Heart right ventricle (tissue), 16 donors: Measurements from ENCODE around the gene NPAS3. TPM values are rescaled to one million over a fixed set of nuclear protein-coding genes. Genes with fewer than 3 reads are reported as not detected.

Experiments
- ATAC-seq, 8 donors: fragments of 200-7000 bp; cut with Tn5 transposase; one replicate each; pipeline ENCODE4 v1.9.1; 2020; ENCODE audit warnings: mild to moderate bottlenecking in 8 of 8, moderate library complexity in 8 of 8, moderate number of reproducible peaks in 1 of 8
- DNase-seq, 2 donors: peaks; one replicate each; pipeline ENCODE4 v3.0.0-alpha.2; 2020
- H3K27ac ChIP-seq, 10 donors: fragments of 200-600 bp; sonication (generic) in 2 of 10; one replicate each; pipeline versions ENCODE4 v1.5.0 to v1.8.0; 2020 to 2022; ENCODE audit warnings: mild to moderate bottlenecking in 3 of 10
- H3K27me3 ChIP-seq, 7 donors: fragments of 200-600 bp; one replicate each; pipeline ENCODE4 v1.8.0; 2021 to 2022; ENCODE audit warnings: mild to moderate bottlenecking in 2 of 7
- H3K36me3 ChIP-seq, 9 donors: fragments of 200-600 bp; sonication (generic) in 1 of 9; one replicate each; pipeline versions ENCODE4 v1.5.0 to v1.8.0; 2020 to 2022; ENCODE audit warnings: mild to moderate bottlenecking in 2 of 9
- H3K4me1 ChIP-seq, 9 donors: fragments of 200-600 bp; sonication (generic) in 1 of 9; one replicate each; pipeline versions ENCODE4 v1.5.0 to v1.8.0; 2020 to 2022; ENCODE audit warnings: mild to moderate bottlenecking in 4 of 9
- H3K4me3 ChIP-seq, 10 donors: fragments of 200-600 bp; sonication (generic) in 2 of 10; one replicate each; pipeline versions ENCODE4 v1.5.0 to v1.8.0; 2020 to 2022; ENCODE audit warnings: mild to moderate bottlenecking in 7 of 10, moderate library complexity in 2 of 10
- H3K9me3 ChIP-seq, 11 donors: fragments of 200-600 bp in 10 of 11; sonication (generic) in 2 of 11; one replicate each; pipeline versions ENCODE4 v1.5.0 to v1.8.0; 2013 to 2022; ENCODE audit warnings: mild to moderate bottlenecking in 2 of 11, control low read depth in 1 of 11, moderate library complexity in 1 of 11
- WGBS, 2 donors: extraction: QIAGEN DNeasy Blood & Tissue Kit; methylation state at CpG; one replicate each; pipeline ENCODE4 v1.1.7; 2013; ENCODE audit warnings: inconsistent platforms in 1 of 2; 5-methylcytosine and 5-hydroxymethylcytosine counted together
- intact Hi-C, 10 donors: fragments of 100-400 bp; cut with DNase I; formaldehyde crosslinking; loops; one replicate each; pipeline versions ENCODE4 v1.11.1 to v1.14.2; 2022
- polyA plus RNA-seq, 2 donors: library from polyadenylated mRNA; stranded (reverse); fragments of 200-250 nt; gene quantifications; one replicate each; pipeline ENCODE4 v1.2.3, GENCODE V29; 2013
- total RNA-seq, 10 donors: library from RNA; stranded (reverse); fragmentation: NEBNext Ultra II Directional in 3 of 10; extraction: Animal tissue kit (Norgen Biotek cat#: 25700) in 3 of 10; gene quantifications; one replicate each; pipeline versions ENCODE4 v1.2.1 to v1.2.4, GENCODE V29; 2021 to 2023
- TF ChIP-seq, protein P1 (sequence below), 9 donors: fragments of 200-600 bp; sonication (generic) in 2 of 9; IDR thresholded peaks; one replicate each; pipeline versions ENCODE4 v1.5.0 to v1.8.0; 2021 to 2022; ENCODE audit warnings: antibody characterized with exemption in 9 of 9, mild to moderate bottlenecking in 5 of 9, moderate library complexity in 1 of 9
- donor health status: Arrhythmogenic right ventricular cardiomyopathy.
- donor health status: ischemic (EF 13 %, LVEDD 7.1; RV severe dilation, severe dysfunction).
- donor health status: healthy with polysubstance abuse.
- donor health status: DM: no; HTN: yes; CAD: no.
- donor health status: DM: no; HTN: no; CAD: no.
- donor health status: ischemic (EF 25% LVEDD 6.9; RV normal size, moderate dysfunction).
- donor health status: ischemic (EF 25% LVEDD 5.7; RV mildly dilated, moderate dysfunction).
- donor health status: healthy.
- donor health status: DM: yes; HTN: yes; CAD: no.
- donor health status: Ischemic cardiomyopathy.
- donor health status: ischemic (EF 35%, LVEDD 5.7; RV mildly dilated, moderate dysfunction).
- donor health status: nonischemic (EF 11% LVEDD 7.7; RV severe dilation, severe dysfunction).
- donor health status: DM: yes; HTN: yes; CAD: no.
- donor health status: PGD.
- donor health status: ischemic (EF 29% LVEDD 5.4; RV normal size, mild dysfunction).
- donor health status: nonischemic (EF 23%, LVEDD 6.1; RV moderate dilation, normal function).

The NPAS3 gene
- total and polyA plus RNA-seq, 12 donors, result 0.12 to 2.8 (median 0.99) TPM

DNA sequence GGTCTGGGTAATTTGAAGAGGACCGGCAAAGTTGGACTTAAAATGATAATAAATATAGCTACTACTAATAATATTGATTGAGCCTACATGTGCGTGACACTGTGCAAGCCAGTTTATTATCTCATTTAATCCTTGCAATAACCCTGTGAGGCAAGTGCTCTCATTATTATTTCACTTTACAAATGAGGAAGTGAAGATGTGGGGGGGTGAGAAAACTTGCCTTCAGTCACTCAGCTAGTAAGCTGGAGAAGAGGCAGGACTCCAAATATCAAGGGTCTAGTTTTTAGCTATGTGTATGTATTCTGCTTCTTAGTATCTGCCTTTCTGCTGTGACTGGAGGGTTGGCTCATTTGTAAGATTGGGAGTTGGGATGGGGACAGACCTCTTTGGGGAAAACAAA, 39.2 kb downstream of the NPAS3 start:
- H3K4me3 ChIP-seq, result no peak overlapping the region
- H3K36me3 ChIP-seq, result no peaks in the 10 kb centered on the region
- DNase-seq, result no peak
- H3K27ac ChIP-seq, result no peak overlapping the region
- no peaks in the 10 kb centered on the region for H3K9me3 ChIP-seq
- no peak for ATAC-seq
- 71% methylated on average over 2 of the region's 2 CpGs for WGBS, 2 donors
- TF ChIP-seq, protein P1, sequence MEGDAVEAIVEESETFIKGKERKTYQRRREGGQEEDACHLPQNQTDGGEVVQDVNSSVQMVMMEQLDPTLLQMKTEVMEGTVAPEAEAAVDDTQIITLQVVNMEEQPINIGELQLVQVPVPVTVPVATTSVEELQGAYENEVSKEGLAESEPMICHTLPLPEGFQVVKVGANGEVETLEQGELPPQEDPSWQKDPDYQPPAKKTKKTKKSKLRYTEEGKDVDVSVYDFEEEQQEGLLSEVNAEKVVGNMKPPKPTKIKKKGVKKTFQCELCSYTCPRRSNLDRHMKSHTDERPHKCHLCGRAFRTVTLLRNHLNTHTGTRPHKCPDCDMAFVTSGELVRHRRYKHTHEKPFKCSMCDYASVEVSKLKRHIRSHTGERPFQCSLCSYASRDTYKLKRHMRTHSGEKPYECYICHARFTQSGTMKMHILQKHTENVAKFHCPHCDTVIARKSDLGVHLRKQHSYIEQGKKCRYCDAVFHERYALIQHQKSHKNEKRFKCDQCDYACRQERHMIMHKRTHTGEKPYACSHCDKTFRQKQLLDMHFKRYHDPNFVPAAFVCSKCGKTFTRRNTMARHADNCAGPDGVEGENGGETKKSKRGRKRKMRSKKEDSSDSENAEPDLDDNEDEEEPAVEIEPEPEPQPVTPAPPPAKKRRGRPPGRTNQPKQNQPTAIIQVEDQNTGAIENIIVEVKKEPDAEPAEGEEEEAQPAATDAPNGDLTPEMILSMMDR (IDR thresholded peaks at IDR 0.05), result no peak
- no peaks in the 10 kb centered on the region for H3K27me3 ChIP-seq
- intact Hi-C loops, result no loop called here
- H3K4me1 ChIP-seq, result no peaks in the 10 kb centered on the region

DNA sequence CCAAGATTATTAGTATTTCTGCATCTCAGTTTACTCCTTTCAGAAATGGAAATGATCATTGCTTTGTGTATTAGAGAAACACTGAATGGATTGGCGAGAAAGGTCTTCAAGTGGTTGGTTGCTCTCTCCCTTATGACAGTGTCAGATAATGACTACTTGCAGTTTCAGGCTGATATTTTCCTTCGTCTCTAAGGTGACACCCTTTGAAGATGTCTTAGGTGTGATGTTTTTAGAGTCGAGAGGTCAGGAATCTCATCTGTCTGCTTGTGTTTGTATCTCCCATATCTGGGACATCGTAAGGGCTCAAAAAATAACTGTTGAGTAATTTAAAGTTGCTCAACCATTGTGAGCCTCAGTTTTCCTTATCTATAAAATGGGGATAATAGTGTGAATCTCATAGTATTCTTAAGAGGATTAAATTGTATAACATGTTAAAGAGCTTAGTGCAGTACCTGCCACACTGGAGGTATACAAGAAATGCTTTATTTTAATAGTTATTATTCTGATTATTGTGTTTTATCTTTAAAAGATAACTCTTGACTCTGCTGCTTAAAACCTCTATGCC, 40.1 kb downstream of the NPAS3 start:
- TF ChIP-seq, protein P1 (IDR thresholded peaks at IDR 0.05), result no peak
- DNase-seq (no peak), ATAC-seq (no peak)
- Histone ChIP-seq H3K27ac (no peak overlapping the region), H3K36me3 (no peaks in the 10 kb centered on the region), H3K4me1 (no peaks in the 10 kb centered on the region), H3K4me3 (no peak overlapping the region), H3K9me3 (no peaks in the 10 kb centered on the region), H3K27me3 (no peaks in the 10 kb centered on the region)
- intact Hi-C loops, result no loop called here
- 87 to 91% methylated on average over 4 of the region's 4 CpGs for WGBS, 2 donors

DNA sequence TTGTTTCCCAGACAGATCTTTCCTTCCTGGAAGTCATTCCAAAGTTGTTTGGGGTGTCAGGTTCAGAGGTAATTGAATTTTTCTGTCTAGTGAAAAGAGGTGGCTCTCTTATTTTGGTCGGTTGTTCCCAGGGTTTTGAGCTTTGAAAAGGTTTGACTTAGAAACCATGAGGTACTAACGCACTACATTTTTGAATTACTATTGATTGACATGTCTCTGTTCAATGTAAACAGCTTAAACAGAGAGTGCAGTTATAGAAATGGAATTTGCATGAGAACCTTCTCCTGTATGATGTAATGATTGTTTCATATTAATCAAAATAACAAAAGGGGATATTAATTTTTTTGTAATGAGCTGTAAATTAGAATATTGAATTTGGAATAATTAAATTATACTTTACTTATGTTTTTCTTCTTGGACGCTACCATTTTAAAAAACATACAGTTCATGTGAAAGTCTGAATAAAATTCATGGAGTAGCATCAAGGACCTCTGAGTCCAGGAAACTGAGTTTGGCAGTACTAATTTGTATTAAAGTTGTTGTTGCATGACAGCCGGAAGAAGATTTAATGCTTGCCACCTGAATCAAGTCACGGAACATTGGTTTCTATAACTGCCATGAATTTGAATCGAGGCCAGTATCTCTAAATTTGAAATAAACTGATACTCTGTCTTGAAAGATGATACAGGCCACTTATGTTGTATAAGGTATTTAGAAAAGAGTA, 41.7 kb downstream of the NPAS3 start:
- Histone ChIP-seq H3K27me3 (no peaks in the 10 kb centered on the region), H3K4me3 (no peak overlapping the region), H3K4me1 (no peaks in the 10 kb centered on the region), H3K36me3 (no peaks in the 10 kb centered on the region), H3K9me3 (no peaks in the 10 kb centered on the region), H3K27ac (no peak overlapping the region)
- TF ChIP-seq, protein P1 (IDR thresholded peaks at IDR 0.05), result no peak
- intact Hi-C loops, result loop anchor here in 1 of 10 donors (10.0 kb wide), 1 partner anchor 276 kb away; no protein-coding TSS in a partner anchor
- DNase-seq (no peak), ATAC-seq (no peak)
- WGBS, 2 donors, result 91 to 96% methylated on average over 6 of the region's 6 CpGs

DNA sequence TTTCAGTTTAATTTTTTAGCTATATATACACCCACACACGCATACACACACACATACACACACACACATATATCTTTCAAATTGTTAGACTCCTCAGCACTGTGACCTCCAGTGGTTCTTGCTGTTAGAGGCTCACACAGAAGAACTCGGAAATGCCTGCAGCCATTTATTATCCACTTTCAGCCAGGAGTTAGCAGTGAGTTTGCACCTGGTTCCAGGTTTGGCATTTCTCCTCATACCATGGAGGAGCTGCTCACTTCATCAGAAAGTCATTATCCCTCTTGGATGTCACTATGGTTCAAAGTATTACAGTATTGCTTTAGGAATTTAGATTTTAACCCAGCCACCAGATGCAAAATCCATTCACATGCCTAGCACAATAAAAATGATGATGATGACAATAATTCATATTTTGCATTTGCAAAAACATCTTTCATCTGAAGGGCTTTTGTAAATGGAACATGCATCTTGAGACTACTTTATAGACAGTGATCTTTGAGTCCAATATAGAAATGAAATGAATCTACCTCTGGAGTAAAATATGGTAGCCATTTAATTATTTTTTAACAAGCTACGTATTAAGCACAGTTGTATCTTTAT, 42.3 kb downstream of the NPAS3 start:
- H3K4me3 ChIP-seq, result no peak overlapping the region

More for the DNA sequence above, 42.3 kb downstream of the NPAS3 start:
- TF ChIP-seq, protein P1 (IDR thresholded peaks at IDR 0.05), result no peak
- H3K36me3 ChIP-seq, result no peaks in the 10 kb centered on the region
- ATAC-seq, result no peak
- H3K27ac ChIP-seq, result no peak overlapping the region
- no peaks in the 10 kb centered on the region for H3K9me3 ChIP-seq
- no peaks in the 10 kb centered on the region for H3K27me3 ChIP-seq
- WGBS, 2 donors, result 86 to 92% methylated on average over 3 of the region's 3 CpGs
- no peak for DNase-seq
- H3K4me1 ChIP-seq, result no peaks in the 10 kb centered on the region
- intact Hi-C loops, result loop anchor here in 1 of 10 donors (10.0 kb wide), 1 partner anchor 276 kb away; no protein-coding TSS in a partner anchor
